WTC11 (cell line): Measurements from ENCODE around the gene AFM. TPM values are rescaled to one million over a fixed set of nuclear protein-coding genes. Genes with fewer than 3 reads are reported as not detected.
"Not testable (repeated sequence)": the region's sequence is repeated elsewhere in the genome, so short reads cannot be mapped to it uniquely, and the experiment has no call there.

Experiments
- ATAC-seq: fragments of 200-7000 bp; cut with Tn5 transposase; 2 replicates; pipeline ENCODE4 v1.10.0; 2021; ENCODE audit warnings: mild to moderate bottlenecking, moderate library complexity
- CTCF ChIA-PET: fragments of 300-600 bp; sonication (Branson Sonifier 250); formaldehyde crosslinking; loops from one replicate; lab custom pipeline; 2021; ENCODE audit warnings: antibody characterized with exemption; lab: Charles Lee
- POLR2A ChIA-PET: fragments of 350-600 bp; sonication (Branson Sonifier 250); formaldehyde crosslinking; loops from one replicate; lab custom pipeline; 2021; ENCODE audit warnings: antibody characterized with exemption; lab: Charles Lee
- DNase-seq: peaks from one replicate; pipeline ENCODE4 v3.0.0; 2021; ENCODE audit warnings: low spot score
- H3K27ac Mint-ChIP-seq: 2 replicates; pipeline ENCODE4 v1.8.0; 2021; ENCODE audit warnings: mixed read lengths
- H3K27me3 Mint-ChIP-seq: 2 replicates; pipeline ENCODE4 v1.8.0; 2021; ENCODE audit warnings: low read depth, mild to moderate bottlenecking, moderate library complexity, mixed read lengths
- H3K36me3 Mint-ChIP-seq: 2 replicates; pipeline ENCODE4 v1.8.0; 2021; ENCODE audit warnings: mixed read lengths
- H3K4me1 Mint-ChIP-seq: 2 replicates; pipeline ENCODE4 v1.8.0; 2022; ENCODE audit warnings: mixed read lengths
- H3K4me3 Mint-ChIP-seq: 2 replicates; pipeline ENCODE4 v1.8.0; 2021; ENCODE audit warnings: mild to moderate bottlenecking, moderate library complexity, mixed read lengths
- H3K9me3 Mint-ChIP-seq: 2 replicates; pipeline ENCODE4 v1.8.0; 2021; ENCODE audit warnings: mixed read lengths
- CREM ChIP-seq: sonication (generic); formaldehyde crosslinking; IDR thresholded peaks from 2 replicates; pipeline ENCODE4 v1.8.1; 2022; ENCODE audit warnings: mild to moderate bottlenecking, missing genetic modification reagents, moderate library complexity
- GABPB1 ChIP-seq: sonication (generic); formaldehyde crosslinking; IDR thresholded peaks from 2 replicates; pipeline ENCODE4 v1.8.1; 2023; ENCODE audit warnings: mild to moderate bottlenecking, missing genetic modification reagents
- JAZF1 ChIP-seq: fragments of 250-450 bp; sonication (Bioruptor Pico); IDR thresholded peaks from 2 replicates; pipeline ENCODE4 v1.9.0; 2021; ENCODE audit warnings: moderate library complexity, mild to moderate bottlenecking, inconsistent platforms
- NFE2L1 ChIP-seq: sonication (generic); formaldehyde crosslinking; IDR thresholded peaks from 2 replicates; pipeline ENCODE4 v1.8.1; 2023; ENCODE audit warnings: missing genetic modification reagents
- PRRX2 ChIP-seq: fragments of 250-450 bp; sonication (Bioruptor Pico); IDR thresholded peaks from 2 replicates; pipeline ENCODE4 v1.8.0; 2021; ENCODE audit warnings: mild to moderate bottlenecking
- ZNF317 ChIP-seq: sonication (generic); formaldehyde crosslinking; IDR thresholded peaks from 2 replicates; pipeline ENCODE4 v1.8.1; 2023; ENCODE audit warnings: low read depth, mild to moderate bottlenecking, moderate library complexity, missing genetic modification reagents, borderline replicate concordance
- ZNF396 ChIP-seq: fragments of 250-450 bp; sonication (Bioruptor Pico); IDR thresholded peaks from 2 replicates; pipeline ENCODE4 v1.8.0; 2021; ENCODE audit warnings: mild to moderate bottlenecking, moderate library complexity, borderline replicate concordance
- ZNF416 ChIP-seq: fragments of 250-450 bp; sonication (Bioruptor Pico); IDR thresholded peaks from 2 replicates; pipeline ENCODE4 v1.9.0; 2021; ENCODE audit warnings: mild to moderate bottlenecking, inconsistent platforms
- total RNA-seq: library from RNA; stranded (reverse); gene quantifications from 3 replicates; pipeline ENCODE4 v1.2.3, GENCODE V29; 2021
- TF ChIP-seq, protein P1 (sequence below): fragments of 250-450 bp; sonication (Bioruptor Pico); conservative IDR thresholded peaks from 2 replicates; pipeline ENCODE4 v1.9.0; 2021; ENCODE audit warnings: mild to moderate bottlenecking
- TF ChIP-seq, protein P2 (sequence below): sonication (generic); formaldehyde crosslinking; IDR thresholded peaks from 2 replicates; pipeline ENCODE4 v1.8.1; 2023; ENCODE audit warnings: mild to moderate bottlenecking, missing genetic modification reagents, moderate library complexity
- TF ChIP-seq, protein P3 (sequence below): sonication (generic); formaldehyde crosslinking; IDR thresholded peaks from 2 replicates; pipeline ENCODE4 v1.8.1; 2023; ENCODE audit warnings: mild to moderate bottlenecking, missing genetic modification reagents
- TF ChIP-seq, protein P4 (sequence below): sonication (generic); formaldehyde crosslinking; IDR thresholded peaks from 2 replicates; pipeline ENCODE4 v1.8.1; 2022; ENCODE audit warnings: missing genetic modification reagents, borderline replicate concordance

Gene AFM
- total RNA-seq, 1 experiment from 2014 or later, result not detected

DNA sequence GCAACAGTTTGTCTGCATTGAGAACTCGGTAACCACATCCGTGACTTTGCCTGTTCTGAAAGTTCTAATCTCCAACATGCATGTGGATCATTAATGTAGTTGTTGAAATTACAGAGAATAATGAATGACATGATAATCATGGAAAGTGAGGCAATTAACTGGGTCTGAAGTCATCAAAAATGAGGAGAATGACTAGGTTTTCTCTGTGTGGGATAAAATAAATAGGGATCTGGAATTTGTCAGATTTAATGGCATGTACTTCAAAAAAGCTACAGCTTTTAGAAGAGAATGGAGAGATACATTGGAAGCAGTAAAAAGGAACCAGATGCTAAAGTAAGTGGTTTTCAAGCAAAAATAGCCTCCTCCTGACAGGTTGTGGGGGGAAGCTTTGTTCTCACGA lies 59.3 kb downstream of the AFM start (continued):
- no peak for TF ChIP-seq NFE2L1
- TF ChIP-seq, protein P1, sequence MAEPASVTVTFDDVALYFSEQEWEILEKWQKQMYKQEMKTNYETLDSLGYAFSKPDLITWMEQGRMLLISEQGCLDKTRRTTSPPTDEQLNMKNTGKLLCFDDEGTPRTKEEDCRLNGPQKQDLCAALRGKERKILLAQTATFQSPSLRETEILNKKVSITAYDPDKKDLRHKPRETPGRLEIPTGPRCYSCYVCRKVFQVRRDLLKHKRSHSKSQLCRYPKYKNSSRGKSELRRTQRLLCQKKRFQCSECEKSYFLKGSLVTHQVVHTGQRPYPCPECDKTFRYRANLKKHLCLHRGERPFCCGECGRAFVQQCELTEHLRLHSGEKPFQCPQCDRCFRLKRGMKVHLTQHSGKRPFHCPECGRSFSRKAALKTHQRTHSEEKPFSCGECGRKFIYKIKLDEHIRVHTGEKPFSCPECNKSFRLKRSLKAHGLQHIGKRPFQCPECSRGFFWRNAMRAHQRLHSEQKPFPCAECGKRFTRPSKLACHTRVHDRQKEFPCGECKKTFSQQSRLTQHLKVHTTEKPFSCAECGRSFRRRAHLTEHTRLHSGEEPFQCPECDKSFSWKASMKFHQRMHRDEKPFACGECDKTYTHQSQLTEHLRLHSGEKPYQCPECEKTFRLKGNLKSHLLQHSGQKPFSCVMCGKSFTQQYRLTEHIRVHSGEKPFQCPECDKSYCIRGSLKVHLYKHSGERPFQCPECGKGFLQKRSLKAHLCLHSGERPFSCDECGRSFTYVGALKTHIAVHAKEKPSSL (CRISPR knock-in tag), result no peak

DNA sequence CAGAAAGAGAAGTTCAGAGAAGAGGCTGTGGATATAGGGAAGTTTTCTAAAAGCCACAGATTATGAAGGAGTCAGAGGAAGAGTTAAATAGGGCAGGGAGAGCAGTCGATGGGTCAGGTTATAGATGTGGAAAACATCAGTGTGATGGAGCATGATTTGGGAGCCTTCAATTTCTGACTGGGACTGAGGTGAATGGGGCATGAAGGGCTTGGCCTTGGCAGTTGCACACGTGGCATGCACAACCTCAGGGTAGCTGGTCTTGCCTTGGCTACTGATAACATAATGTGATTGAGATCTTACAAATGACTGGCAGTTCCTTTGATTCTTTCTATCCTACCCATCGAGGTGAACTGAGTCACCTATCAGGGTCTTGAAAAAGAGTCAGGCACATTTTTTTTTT lies 59.7 kb downstream of the AFM start:
- Mint-ChIP-seq H3K36me3 (peaks cover 3% of the 10 kb centered on the region; the same call in 1 of the 2 replicates), H3K9me3 (peaks cover 18% of the 10 kb centered on the region), H3K27ac (no peak overlapping the region), H3K4me1 (no peaks in the 10 kb centered on the region), H3K4me3 (no peak overlapping the region), H3K27me3 (no peaks in the 10 kb centered on the region)
- no peak for ATAC-seq
- ChIA-PET POLR2A (no interaction called here), CTCF (no interaction called here)
- no peak for TF ChIP-seq PRRX2 (CRISPR knock-in tag)
- no peak for TF ChIP-seq ZNF317 (CRISPR knock-in tag)
- TF ChIP-seq CREM (CRISPR knock-in tag), result no peak
- no peak for DNase-seq

DNA sequence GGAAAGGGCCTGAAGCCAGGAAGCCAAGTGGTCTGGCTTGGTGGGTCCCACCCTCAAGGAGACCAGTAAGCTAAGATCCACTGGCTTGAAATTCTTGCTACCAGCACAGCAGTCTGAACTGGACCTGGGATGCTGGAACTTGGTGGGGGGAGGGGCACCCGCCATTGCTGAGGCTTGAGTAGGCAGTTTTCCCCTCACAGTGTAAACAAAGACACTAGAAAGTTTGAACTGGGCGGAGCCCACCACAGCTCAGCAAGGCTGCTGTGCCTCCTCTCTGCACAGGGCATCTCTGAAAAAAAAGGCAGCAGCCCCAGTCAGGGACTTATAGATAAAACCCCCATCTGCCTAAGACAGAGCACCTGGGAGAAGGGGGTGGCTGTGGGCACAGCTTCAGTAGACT lies 63.1 kb downstream of the AFM start:
- no peak for TF ChIP-seq GABPB1 (CRISPR knock-in tag)
- TF ChIP-seq JAZF1 (CRISPR knock-in tag), result no peak
- TF ChIP-seq, protein P2, sequence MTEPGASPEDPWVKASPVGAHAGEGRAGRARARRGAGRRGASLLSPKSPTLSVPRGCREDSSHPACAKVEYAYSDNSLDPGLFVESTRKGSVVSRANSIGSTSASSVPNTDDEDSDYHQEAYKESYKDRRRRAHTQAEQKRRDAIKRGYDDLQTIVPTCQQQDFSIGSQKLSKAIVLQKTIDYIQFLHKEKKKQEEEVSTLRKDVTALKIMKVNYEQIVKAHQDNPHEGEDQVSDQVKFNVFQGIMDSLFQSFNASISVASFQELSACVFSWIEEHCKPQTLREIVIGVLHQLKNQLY (CRISPR knock-in tag), result no peak
- TF ChIP-seq ZNF416, result no peak
- TF ChIP-seq, protein P3, sequence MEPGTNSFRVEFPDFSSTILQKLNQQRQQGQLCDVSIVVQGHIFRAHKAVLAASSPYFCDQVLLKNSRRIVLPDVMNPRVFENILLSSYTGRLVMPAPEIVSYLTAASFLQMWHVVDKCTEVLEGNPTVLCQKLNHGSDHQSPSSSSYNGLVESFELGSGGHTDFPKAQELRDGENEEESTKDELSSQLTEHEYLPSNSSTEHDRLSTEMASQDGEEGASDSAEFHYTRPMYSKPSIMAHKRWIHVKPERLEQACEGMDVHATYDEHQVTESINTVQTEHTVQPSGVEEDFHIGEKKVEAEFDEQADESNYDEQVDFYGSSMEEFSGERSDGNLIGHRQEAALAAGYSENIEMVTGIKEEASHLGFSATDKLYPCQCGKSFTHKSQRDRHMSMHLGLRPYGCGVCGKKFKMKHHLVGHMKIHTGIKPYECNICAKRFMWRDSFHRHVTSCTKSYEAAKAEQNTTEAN (CRISPR knock-in tag), result no peak
- TF ChIP-seq, protein P4, sequence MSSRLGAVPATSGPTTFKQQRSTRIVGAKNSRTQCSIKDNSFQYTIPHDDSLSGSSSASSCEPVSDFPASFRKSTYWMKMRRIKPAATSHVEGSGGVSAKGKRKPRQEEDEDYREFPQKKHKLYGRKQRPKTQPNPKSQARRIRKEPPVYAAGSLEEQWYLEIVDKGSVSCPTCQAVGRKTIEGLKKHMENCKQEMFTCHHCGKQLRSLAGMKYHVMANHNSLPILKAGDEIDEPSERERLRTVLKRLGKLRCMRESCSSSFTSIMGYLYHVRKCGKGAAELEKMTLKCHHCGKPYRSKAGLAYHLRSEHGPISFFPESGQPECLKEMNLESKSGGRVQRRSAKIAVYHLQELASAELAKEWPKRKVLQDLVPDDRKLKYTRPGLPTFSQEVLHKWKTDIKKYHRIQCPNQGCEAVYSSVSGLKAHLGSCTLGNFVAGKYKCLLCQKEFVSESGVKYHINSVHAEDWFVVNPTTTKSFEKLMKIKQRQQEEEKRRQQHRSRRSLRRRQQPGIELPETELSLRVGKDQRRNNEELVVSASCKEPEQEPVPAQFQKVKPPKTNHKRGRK (CRISPR knock-in tag), result no peak
- no peak for TF ChIP-seq PRRX2 (CRISPR knock-in tag)
- TF ChIP-seq ZNF396 (CRISPR knock-in tag), result no peak
- ATAC-seq, result no peak
- H3K9me3 Mint-ChIP-seq, result peaks cover 26% of the 10 kb centered on the region

DNA sequence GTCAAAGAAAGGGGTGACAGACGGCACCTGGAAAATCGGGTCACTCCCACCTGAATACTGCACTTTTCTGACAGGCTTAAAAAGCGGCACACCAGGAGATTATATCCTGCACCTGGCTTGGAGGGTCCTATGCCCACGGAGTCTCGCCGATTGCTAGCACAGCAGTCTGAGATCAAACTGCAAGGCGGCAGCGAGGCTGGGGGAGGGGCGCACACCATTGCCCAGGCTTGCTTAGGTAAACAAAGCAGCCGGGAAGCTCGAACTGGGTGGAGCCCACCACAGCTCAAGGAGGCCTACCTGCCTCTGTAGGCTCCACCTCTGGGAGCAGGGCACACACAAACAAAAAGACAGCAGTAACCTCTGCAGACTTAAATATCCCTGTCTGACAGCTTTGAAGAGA lies 69.3 kb downstream of the AFM start:
- peaks cover 14% of the 10 kb centered on the region for H3K36me3 Mint-ChIP-seq
- H3K27ac Mint-ChIP-seq, POLR2A ChIA-PET, DNase-seq, H3K27me3 Mint-ChIP-seq, CTCF ChIA-PET, H3K4me1 Mint-ChIP-seq, H3K4me3 Mint-ChIP-seq, ATAC-seq: not testable (repeated sequence)
- H3K9me3 Mint-ChIP-seq, result peaks cover 30% of the 10 kb centered on the region

More for the DNA sequence above, 63.1 kb downstream of the AFM start:
- H3K27ac Mint-ChIP-seq, result no peak overlapping the region
- no peak for DNase-seq
- H3K4me3 Mint-ChIP-seq, result no peak overlapping the region
- H3K36me3 Mint-ChIP-seq, result peaks cover 7% of the 10 kb centered on the region; the same call in 1 of the 2 replicates
- H3K27me3 Mint-ChIP-seq, result no peaks in the 10 kb centered on the region
- ChIA-PET CTCF (interaction anchor here (1.5 kb wide), 1 partner anchor 29 kb away, joined by 7 read pairs; no protein-coding TSS in a partner anchor), POLR2A (no interaction called here)
- H3K4me1 Mint-ChIP-seq, result no peaks in the 10 kb centered on the region

Other genes starting within 250 kb of the AFM start
- 66.9 to 76.0 TPM (median 71.0 TPM) in 3 replicates for gene ANKRD17, start 222.9 kb upstream of the AFM start, total RNA-seq
- 23.4 to 35.4 TPM (median 27.4 TPM) in 3 replicates for gene ALB, start 77.5 kb upstream of the AFM start, total RNA-seq
- 1.1 to 1.8 TPM (median 1.8 TPM) in 3 replicates for gene AFP, start 45.5 kb upstream of the AFM start, total RNA-seq
- gene RASSF6, start 138.7 kb downstream of the AFM start, total RNA-seq, result 0.15 to 0.27 TPM (median 0.18 TPM) in 3 replicates